ENCODE data around the gene PHYKPL.
"Not testable (repeated sequence)": the region's sequence is repeated elsewhere in the genome, so short reads cannot be mapped to it uniquely, and the experiment has no call there.

Gene PHYKPL

DNA sequence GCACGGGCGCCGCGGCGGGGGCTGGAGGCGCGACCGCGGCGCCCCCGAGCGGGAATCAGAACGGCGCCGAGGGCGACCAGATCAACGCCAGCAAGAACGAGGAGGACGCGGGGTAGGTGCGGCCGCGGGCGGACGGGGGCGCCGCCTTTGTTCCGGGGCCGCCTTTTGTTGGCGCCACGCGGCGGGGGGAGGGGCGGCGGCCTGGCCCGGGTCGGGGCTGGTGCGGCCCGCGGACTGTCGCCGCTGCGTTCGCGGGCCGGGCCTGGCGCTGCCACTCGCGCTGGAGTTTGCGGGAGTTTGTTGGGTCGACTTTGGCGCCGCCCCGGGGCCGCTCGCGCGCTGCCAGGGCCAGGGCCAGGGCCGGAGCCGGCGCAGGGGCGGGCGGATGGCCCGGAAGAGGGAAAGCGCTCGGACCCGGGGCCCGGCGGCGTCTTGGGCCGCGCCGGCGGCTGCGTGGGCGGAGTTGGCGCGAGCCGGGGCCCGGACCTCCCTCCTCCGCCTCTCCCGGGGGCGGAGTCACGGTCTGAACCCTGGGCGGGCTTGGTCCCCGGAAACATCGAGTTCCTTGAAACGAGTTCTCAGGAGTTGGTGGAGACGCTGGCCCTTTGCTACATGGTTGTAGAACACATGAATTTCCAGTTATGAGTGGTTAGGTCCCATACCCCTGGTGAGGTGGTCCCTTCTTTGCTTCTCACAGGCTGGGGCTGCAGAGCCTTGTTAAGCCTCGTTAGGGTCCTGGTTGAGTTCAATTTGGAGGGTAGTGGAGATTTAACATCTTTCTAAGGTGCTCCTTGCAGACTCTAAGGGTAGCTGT lies 27.5 kb downstream of the PHYKPL start:
- ATAC-seq (replicated peaks; ENCODE audit: extremely low read depth, poor library complexity, severe bottlenecking) = peak; percentile 27
- Mint-ChIP-seq H3K4me3 (peak overlapping the region; percentile 98), H3K4me1 (peaks cover 40% of the 10 kb centered on the region), H3K36me3 (ENCODE audit: insufficient read depth) (peaks cover 52% of the 10 kb centered on the region), H3K27me3 (no peaks in the 10 kb centered on the region), H3K27ac (ENCODE audit: low read depth) (peak overlapping the region; percentile 54), H3K9me3 (no peaks in the 10 kb centered on the region)
- peak; percentile 31 to 32 for DNase-seq (ENCODE audit: low spot score in 2 of 2)

DNA sequence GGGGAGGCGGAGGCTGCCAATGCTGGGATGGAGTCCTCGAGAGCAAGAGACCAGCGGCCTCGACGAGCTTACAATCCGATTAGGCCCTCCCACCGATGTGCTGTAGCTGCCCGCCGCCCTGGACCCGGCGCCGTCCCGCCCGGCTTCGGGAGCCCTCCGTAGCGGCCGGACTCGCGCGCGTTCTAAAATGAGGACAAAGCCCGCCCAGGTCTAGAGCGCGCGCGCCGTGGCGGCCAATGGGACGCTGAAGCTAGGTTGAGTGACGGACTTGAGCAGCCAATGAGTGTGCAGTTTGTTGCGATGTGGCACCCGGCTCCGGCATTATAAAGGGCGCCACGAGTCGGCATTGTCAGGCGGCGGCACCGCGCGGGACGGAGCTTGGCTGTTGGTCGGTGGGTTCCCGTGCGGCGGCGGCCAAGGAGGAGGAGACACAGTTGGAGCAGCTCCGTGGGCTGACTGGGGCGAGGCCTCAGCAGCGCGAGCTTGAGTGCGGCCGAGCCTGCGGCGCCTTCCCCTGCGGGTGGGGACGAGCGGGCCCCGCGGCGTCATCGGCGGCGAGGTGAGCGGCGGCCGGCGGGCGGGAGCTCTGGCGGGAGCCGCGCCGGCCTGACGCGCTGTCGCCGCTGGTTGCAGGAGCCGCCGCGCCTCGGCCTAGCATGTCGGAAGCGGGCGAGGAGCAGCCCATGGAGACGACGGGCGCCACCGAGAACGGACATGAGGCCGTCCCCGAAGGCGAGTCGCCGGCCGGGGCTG lies 28.2 kb downstream of the PHYKPL start, which contains the start of gene HNRNPAB:
TSS of gene HNRNPAB (plus strand) at position 352 of the 753 bp plus-strand sequence. CDS start at position 657, 305 bp downstream.
- ATAC-seq (replicated peaks; ENCODE audit: extremely low read depth, poor library complexity, severe bottlenecking) (peak; percentile 89), DNase-seq (ENCODE audit: low spot score in 2 of 2) (peak; percentile 94 to 98)
- H3K9me3 Mint-ChIP-seq = no peaks in the 10 kb centered on the region
- no peaks in the 10 kb centered on the region for H3K27me3 Mint-ChIP-seq
- H3K27ac Mint-ChIP-seq (ENCODE audit: low read depth) = peak within 1 kb of the TSS; percentile 99
- H3K4me1 Mint-ChIP-seq = peaks cover 32% of the 10 kb centered on the region
- H3K4me3 Mint-ChIP-seq = peak within 1 kb of the TSS; percentile 98
- peaks cover 46% of the 10 kb centered on the region for H3K36me3 Mint-ChIP-seq (ENCODE audit: insufficient read depth)

DNA sequence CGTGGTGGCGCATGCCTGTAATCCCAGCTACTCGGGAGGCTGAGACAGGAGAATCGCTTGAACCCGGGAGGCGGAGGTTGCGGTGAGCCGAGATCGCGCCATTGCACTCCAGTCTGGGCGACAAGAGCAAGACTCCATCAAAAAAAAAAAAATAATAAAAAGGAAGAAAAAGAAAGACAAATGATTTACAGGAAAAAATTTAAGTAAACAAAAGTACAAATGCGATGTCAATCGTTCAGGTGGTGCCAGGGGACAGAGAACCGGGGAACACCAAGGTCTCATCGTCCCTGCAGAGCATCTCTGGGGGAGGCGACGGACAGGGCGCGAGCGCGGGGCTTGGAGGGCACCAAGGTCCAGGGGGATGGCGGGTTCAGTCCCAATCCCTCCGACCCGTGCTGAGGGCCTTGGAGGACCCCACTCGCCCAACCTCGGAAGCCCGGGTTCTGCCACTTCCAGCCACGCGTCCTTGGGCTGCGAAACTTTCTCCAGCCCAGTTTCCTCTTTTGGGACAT lies 28.9 kb downstream of the PHYKPL start:
- Mint-ChIP-seq H3K4me1 (peaks cover 29% of the 10 kb centered on the region), H3K36me3 (ENCODE audit: insufficient read depth) (peaks cover 41% of the 10 kb centered on the region), H3K27me3 (no peaks in the 10 kb centered on the region), H3K9me3 (no peaks in the 10 kb centered on the region), H3K27ac (ENCODE audit: low read depth) (peak overlapping the region; percentile 99), H3K4me3 (peak overlapping the region; percentile 98)
- no peak for ATAC-seq (replicated peaks; ENCODE audit: extremely low read depth, poor library complexity, severe bottlenecking)
- no peak for DNase-seq (ENCODE audit: low spot score in 2 of 2)

DNA sequence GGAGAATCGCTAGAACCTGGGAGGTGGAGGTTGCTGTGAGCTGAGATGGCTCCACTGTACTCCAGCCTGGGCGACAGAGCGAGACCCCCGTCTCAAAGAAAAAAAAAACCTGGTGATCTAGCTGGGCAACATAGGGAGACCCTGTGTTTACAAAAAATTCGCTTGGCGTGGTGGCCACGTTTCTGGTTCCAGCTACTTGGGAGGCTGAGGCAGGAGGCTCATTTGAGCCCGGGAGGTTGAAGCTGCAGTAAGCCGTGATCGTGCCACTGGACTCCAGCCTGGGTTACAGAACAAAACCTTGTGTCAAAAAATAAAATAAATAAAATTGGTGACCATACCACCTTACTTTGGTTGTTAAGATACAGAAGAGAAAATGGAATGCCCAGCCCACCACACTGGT lies 30.1 kb downstream of the PHYKPL start:
- Mint-ChIP-seq H3K9me3 (no peaks in the 10 kb centered on the region), H3K4me3 (peak overlapping the region; percentile 64), H3K27me3 (no peaks in the 10 kb centered on the region), H3K4me1 (peaks cover 22% of the 10 kb centered on the region), H3K36me3 (ENCODE audit: insufficient read depth) (peaks cover 31% of the 10 kb centered on the region), H3K27ac (ENCODE audit: low read depth) (no peak overlapping the region)
- no peak for ATAC-seq (replicated peaks; ENCODE audit: extremely low read depth, poor library complexity, severe bottlenecking)
- no peak for DNase-seq (ENCODE audit: low spot score in 2 of 2)

DNA sequence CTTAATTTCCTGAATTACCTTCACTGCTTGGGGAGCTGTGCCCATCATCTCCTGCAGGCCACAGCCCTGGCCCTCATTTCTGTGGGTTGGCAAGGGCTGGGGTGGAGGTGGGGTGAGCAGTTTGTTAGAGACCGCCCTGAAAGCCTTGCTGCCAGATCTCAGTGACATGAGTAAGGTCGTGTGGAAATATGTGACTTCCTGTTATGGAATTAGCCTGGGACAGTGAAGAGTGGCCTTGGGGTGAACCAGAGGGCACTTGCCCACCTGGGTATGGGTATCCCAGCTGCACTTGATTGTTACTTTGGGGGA lies 30.7 kb downstream of the PHYKPL start:
- Mint-ChIP-seq H3K4me1 (peaks cover 18% of the 10 kb centered on the region), H3K4me3 (peak overlapping the region; percentile 64), H3K9me3 (no peaks in the 10 kb centered on the region), H3K27me3 (no peaks in the 10 kb centered on the region), H3K36me3 (ENCODE audit: insufficient read depth) (peaks cover 24% of the 10 kb centered on the region), H3K27ac (ENCODE audit: low read depth) (no peak overlapping the region)
- ATAC-seq (replicated peaks; ENCODE audit: extremely low read depth, poor library complexity, severe bottlenecking) = no peak
- DNase-seq (ENCODE audit: low spot score in 2 of 2) = no peak

- ATAC-seq (replicated peaks; ENCODE audit: extremely low read depth, poor library complexity, severe bottlenecking) (no peak), DNase-seq (ENCODE audit: low spot score in 2 of 2) (no peak)
- H3K4me1 Mint-ChIP-seq = peaks cover 13% of the 10 kb centered on the region
- H3K9me3 Mint-ChIP-seq = no peaks in the 10 kb centered on the region
- H3K4me3 Mint-ChIP-seq = no peak overlapping the region
- no peak overlapping the region for H3K27ac Mint-ChIP-seq (ENCODE audit: low read depth)
- H3K27me3 Mint-ChIP-seq = no peaks in the 10 kb centered on the region
- peaks cover 21% of the 10 kb centered on the region for H3K36me3 Mint-ChIP-seq (ENCODE audit: insufficient read depth)
These were observed 31.2 kb downstream of the PHYKPL start for GRCh38 chr5:178201221-178201926.

DNA sequence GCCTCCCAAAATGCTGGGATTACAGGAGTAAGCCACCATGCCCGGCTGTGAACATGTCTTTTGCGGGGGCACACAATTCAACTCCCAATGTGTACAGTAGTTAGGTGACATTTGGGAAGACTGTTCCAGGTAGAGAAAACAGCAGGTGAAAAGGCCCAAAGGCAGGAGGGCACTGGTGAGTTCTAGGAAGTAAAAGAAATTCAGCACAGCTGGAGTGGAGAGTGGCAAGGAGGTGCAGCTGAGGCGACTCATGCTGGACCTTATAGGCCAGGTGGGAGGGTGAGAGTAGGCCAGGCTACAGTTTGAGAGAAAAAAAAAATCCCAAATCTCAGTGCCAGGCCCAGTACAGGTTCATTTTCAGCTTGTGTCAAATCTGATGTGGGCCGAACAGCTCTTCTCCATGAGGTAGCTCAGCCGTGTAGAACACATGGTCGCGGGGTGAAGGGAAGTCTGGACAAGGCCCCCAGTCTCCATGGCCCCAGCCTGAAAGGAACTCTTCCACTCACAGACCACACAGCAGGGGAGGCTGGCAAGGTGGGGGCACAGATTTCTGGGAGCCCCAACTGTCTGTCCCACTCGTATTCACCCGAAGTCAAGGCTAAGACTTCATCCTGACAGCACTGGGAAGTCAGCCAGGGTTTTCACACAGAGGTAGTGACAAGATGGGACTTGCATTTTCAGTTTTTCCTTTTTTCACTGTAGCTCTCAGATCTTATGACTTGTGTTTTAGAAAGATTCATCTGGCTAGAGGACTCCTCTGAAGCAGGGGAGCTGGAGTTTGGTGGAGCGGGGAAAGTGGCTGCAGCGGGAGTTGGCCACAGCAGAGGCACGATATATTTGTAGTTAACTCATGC lies 32.8 kb downstream of the PHYKPL start:
- Mint-ChIP-seq H3K4me3 (no peak overlapping the region), H3K27ac (ENCODE audit: low read depth) (no peak overlapping the region), H3K27me3 (no peaks in the 10 kb centered on the region), H3K9me3 (no peaks in the 10 kb centered on the region), H3K36me3 (ENCODE audit: insufficient read depth) (peaks cover 10% of the 10 kb centered on the region), H3K4me1 (peaks cover 9% of the 10 kb centered on the region)
- ATAC-seq (replicated peaks; ENCODE audit: extremely low read depth, poor library complexity, severe bottlenecking) (no peak), DNase-seq (ENCODE audit: low spot score in 2 of 2) (no peak)

DNA sequence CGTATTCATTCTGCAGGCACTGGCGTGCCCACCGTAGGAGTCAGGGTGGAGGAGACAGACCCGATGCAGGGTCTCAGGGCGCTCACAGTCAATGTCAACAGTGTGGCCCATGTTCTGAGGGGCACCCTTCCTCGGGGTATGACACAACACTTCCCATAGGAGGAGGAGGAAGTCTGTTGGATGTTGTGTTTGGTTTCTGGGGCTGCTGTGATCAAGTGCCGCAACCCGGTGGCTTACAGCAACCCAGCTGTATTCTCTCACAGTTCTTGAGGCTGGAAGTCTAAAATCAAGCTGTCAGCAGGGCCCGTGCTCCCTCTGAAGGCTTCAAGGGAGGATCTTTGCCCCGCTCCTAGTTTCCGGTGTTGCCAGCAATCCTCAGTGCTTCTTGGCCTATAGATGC lies 33.9 kb downstream of the PHYKPL start:
- DNase-seq (ENCODE audit: low spot score in 2 of 2) (no peak), ATAC-seq (replicated peaks; ENCODE audit: extremely low read depth, poor library complexity, severe bottlenecking) (no peak)
- H3K9me3 Mint-ChIP-seq = no peaks in the 10 kb centered on the region
- H3K4me3 Mint-ChIP-seq = no peak overlapping the region
- no peaks in the 10 kb centered on the region for H3K27me3 Mint-ChIP-seq
- H3K27ac Mint-ChIP-seq (ENCODE audit: low read depth) = no peak overlapping the region
- H3K36me3 Mint-ChIP-seq (ENCODE audit: insufficient read depth) = peaks cover 1% of the 10 kb centered on the region
- peaks cover 14% of the 10 kb centered on the region for H3K4me1 Mint-ChIP-seq

GRCh38 chr5:178198151-178198550 lies 34.5 kb downstream of the PHYKPL start:
- H3K4me3 Mint-ChIP-seq = not testable (repeated sequence)

GRCh38 chr5:178196986-178197385 lies 35.6 kb downstream of the PHYKPL start:
- Mint-ChIP-seq H3K9me3 (no peaks in the 10 kb centered on the region), H3K4me3 (no peak overlapping the region), H3K4me1 (peaks cover 31% of the 10 kb centered on the region), H3K27ac (ENCODE audit: low read depth) (no peak overlapping the region), H3K27me3 (no peaks in the 10 kb centered on the region), H3K36me3 (ENCODE audit: insufficient read depth) (no peaks in the 10 kb centered on the region)
- DNase-seq (ENCODE audit: low spot score in 2 of 2) = no peak
- no peak for ATAC-seq (replicated peaks; ENCODE audit: extremely low read depth, poor library complexity, severe bottlenecking)

More at GRCh38 chr5:178198151-178198550, 34.5 kb downstream of the PHYKPL start:
- DNase-seq (ENCODE audit: low spot score in 2 of 2); H3K9me3 Mint-ChIP-seq; H3K27ac Mint-ChIP-seq (ENCODE audit: low read depth); H3K36me3 Mint-ChIP-seq (ENCODE audit: insufficient read depth); ATAC-seq (replicated peaks; ENCODE audit: extremely low read depth, poor library complexity, severe bottlenecking); H3K27me3 Mint-ChIP-seq: not testable (repeated sequence)
- H3K4me1 Mint-ChIP-seq = peaks cover 19% of the 10 kb centered on the region

DNA sequence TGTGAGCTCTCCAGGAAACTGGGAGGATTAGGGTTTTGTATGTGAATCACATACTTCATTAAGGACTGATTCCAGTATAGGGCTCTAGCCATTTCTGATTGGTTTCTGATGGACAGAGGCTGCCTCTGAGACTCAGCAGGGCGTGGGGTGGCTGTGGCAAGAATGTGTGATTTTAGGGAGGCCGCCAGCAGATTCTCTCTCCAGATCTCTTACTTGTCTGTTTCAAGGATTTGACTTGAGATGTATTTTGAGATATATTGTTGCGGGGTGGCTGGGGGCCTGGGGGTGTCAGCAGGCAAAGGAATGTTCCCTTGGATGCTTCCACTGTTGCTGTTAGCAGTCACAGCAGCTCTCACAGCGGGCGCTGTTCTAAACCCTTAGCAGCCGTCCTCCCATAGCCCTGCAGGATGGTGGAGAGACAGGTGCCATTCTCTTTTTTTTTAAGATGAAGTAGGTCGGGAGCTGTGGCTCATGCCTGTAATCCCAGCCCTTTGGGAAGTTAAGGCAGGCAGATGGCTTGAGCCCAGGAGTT lies 36.3 kb downstream of the PHYKPL start:
- Mint-ChIP-seq H3K36me3 (ENCODE audit: insufficient read depth) (no peaks in the 10 kb centered on the region), H3K27ac (ENCODE audit: low read depth) (no peak overlapping the region), H3K4me1 (peaks cover 31% of the 10 kb centered on the region), H3K9me3 (no peaks in the 10 kb centered on the region), H3K27me3 (no peaks in the 10 kb centered on the region), H3K4me3 (no peak overlapping the region)
- DNase-seq (ENCODE audit: low spot score in 2 of 2) (no peak), ATAC-seq (replicated peaks; ENCODE audit: extremely low read depth, poor library complexity, severe bottlenecking) (no peak)
